ENCODE measurements around the gene MAP3K5.

DNA sequence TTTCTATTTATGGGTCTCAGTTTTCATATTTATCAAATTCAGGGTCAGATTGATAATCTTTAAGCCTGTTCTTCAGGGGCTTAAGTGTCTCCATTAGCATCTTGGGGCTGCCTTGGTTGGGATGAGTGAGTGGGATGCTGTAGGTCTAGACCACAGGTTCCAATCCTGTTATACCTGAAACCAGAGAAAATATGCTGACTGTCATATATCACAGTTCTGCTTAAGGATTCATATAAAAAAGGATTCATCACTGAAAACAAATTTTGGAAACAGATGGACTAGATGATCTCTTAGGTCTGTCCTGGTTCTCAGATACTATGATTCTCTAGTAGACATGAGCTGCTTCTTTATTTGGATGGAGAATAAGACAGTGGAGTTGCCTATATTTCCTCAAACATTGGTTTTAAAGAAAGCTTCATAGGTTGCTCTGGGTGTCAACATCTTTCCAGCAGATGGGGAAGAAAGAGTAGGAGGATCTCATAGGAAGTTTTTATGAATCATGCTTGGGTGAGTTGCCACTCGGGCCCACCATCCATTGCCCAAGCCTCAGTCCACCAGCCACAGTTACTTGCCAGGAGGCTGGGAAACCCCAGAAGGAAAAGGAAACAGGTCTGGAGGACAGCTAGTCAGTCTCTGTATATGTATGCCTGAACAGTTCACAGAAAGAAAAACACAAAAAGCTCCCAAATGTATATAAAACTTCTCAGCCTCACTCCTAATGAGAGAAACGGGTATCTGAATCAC is 199.2 kb downstream of the MAP3K5 start:
- TF ChIP-seq POLR2A (IDR thresholded peaks at IDR 0.05; ENCODE audit: low read depth) (no peak), POLR2AphosphoS5 (IDR thresholded peaks at IDR 0.05) (no peak), EP300 (IDR thresholded peaks at IDR 0.05) (no peak)
- TF ChIP-seq, protein P1, sequence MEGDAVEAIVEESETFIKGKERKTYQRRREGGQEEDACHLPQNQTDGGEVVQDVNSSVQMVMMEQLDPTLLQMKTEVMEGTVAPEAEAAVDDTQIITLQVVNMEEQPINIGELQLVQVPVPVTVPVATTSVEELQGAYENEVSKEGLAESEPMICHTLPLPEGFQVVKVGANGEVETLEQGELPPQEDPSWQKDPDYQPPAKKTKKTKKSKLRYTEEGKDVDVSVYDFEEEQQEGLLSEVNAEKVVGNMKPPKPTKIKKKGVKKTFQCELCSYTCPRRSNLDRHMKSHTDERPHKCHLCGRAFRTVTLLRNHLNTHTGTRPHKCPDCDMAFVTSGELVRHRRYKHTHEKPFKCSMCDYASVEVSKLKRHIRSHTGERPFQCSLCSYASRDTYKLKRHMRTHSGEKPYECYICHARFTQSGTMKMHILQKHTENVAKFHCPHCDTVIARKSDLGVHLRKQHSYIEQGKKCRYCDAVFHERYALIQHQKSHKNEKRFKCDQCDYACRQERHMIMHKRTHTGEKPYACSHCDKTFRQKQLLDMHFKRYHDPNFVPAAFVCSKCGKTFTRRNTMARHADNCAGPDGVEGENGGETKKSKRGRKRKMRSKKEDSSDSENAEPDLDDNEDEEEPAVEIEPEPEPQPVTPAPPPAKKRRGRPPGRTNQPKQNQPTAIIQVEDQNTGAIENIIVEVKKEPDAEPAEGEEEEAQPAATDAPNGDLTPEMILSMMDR (IDR thresholded peaks at IDR 0.05), result no peak
